ENCODE results near the gene NOTCH3. TPM values are rescaled to one million over a fixed set of nuclear protein-coding genes. Genes with fewer than 3 reads are reported as not detected.

The NOTCH3 gene
- total and polyA plus RNA-seq, 3 donors from 2014 or later: 11.4 to 16.8 (median 16.1) TPM

GRCh38 chr19:15125232-15126067 is 75.3 kb downstream of the NOTCH3 start:
- Histone ChIP-seq H3K27me3 (no peaks in the 10 kb centered on the region), H3K36me3 (ENCODE audit: low read depth, missing control alignments) (no peaks in the 10 kb centered on the region), H3K4me1 (peaks cover 14% of the 10 kb centered on the region), H3K27ac (peak overlapping the region; percentile 82 to 96), H3K9me3 (no peaks in the 10 kb centered on the region), H3K4me3 (peak overlapping the region; percentile 70 to 89)
- intact Hi-C loops (cut with DNase I; ENCODE audit: low total_unique reads): no loop called here
- TF ChIP-seq CTCF (IDR thresholded peaks at IDR 0.05) (peak in 2 of 3 experiments; percentile 31 to 44), POLR2A (IDR thresholded peaks at IDR 0.05) (no peak)
- 0 to 1% methylated on average over 39 to 61 of the region's 61 CpGs for WGBS, 2 donors
- peak; percentile 99 for DNase-seq

GRCh38 chr19:15124572-15125231 is 76.1 kb downstream of the NOTCH3 start:
- WGBS, 2 donors: 2 to 9% methylated on average over 6 to 23 of the region's 33 CpGs
- intact Hi-C loops (cut with DNase I; ENCODE audit: low total_unique reads): no loop called here
- peak; percentile 42 for DNase-seq

GRCh38 chr19:15123900-15124299 is 76.9 kb downstream of the NOTCH3 start:
- intact Hi-C loops (cut with DNase I; ENCODE audit: low total_unique reads): no loop called here
- Histone ChIP-seq H3K9me3 (no peaks in the 10 kb centered on the region), H3K27me3 (no peaks in the 10 kb centered on the region), H3K27ac (peak overlapping the region; percentile 82 to 96), H3K4me1 (peaks cover 14% of the 10 kb centered on the region), H3K36me3 (ENCODE audit: low read depth, missing control alignments) (no peaks in the 10 kb centered on the region), H3K4me3 (no peak overlapping the region)
- no peak for TF ChIP-seq POLR2A (IDR thresholded peaks at IDR 0.05)
- TF ChIP-seq CTCF (IDR thresholded peaks at IDR 0.05): no peak
- 26 to 57% methylated on average over 4 of the region's 5 CpGs for whole genome bisulfite sequencing, 2 donors
- peak; percentile 84 for DNase-seq

More at GRCh38 chr19:15124572-15125231, 76.1 kb downstream of the NOTCH3 start:
- no peaks in the 10 kb centered on the region for H3K36me3 ChIP-seq (ENCODE audit: low read depth, missing control alignments)
- no peaks in the 10 kb centered on the region for H3K9me3 ChIP-seq
- no peaks in the 10 kb centered on the region for H3K27me3 ChIP-seq
- no peak for TF ChIP-seq CTCF (IDR thresholded peaks at IDR 0.05)
- TF ChIP-seq POLR2A (IDR thresholded peaks at IDR 0.05): no peak
- peaks cover 14% of the 10 kb centered on the region for H3K4me1 ChIP-seq
- H3K27ac ChIP-seq: peak overlapping the region; percentile 82 to 96
- peak overlapping the region; percentile 70 to 89 for H3K4me3 ChIP-seq

GRCh38 chr19:15123031-15123890 is 77.5 kb downstream of the NOTCH3 start:
- Histone ChIP-seq H3K27me3 (no peaks in the 10 kb centered on the region), H3K27ac (peak overlapping the region in 1 of 2 donors; percentile 96), H3K4me3 (no peak overlapping the region), H3K4me1 (peaks cover 14% of the 10 kb centered on the region), H3K36me3 (ENCODE audit: low read depth, missing control alignments) (no peaks in the 10 kb centered on the region), H3K9me3 (no peaks in the 10 kb centered on the region)
- intact Hi-C loops (cut with DNase I; ENCODE audit: low total_unique reads): no loop called here
- no peak for DNase-seq
- TF ChIP-seq POLR2A (IDR thresholded peaks at IDR 0.05) (no peak), CTCF (IDR thresholded peaks at IDR 0.05) (no peak)
- 89 to 96% methylated on average over 13 to 22 of the region's 22 CpGs for WGBS, 2 donors
